Right lobe of liver (tissue), 4 donors: ENCODE results near the gene NOBOX.

Experiments used
- CTCF ChIP-seq, 4 donors: fragments of 200-600 bp in 3 of 4; fragments of 450-650 bp in 1 of 4; IDR thresholded peaks; one replicate each; pipeline versions ENCODE4 v1.5.1 to v1.8.0; 2016 to 2022; ENCODE audit warnings: antibody characterized with exemption in 4 of 4, mild to moderate bottlenecking in 2 of 4
- POLR2A ChIP-seq: fragments of 450-650 bp; IDR thresholded peaks from one replicate; pipeline ENCODE4 v1.6.1; 2017; ENCODE audit warnings: antibody characterized with exemption, mild to moderate bottlenecking
- donor health status: DM: no; HTN: no; CAD: no.
- donor health status: DM: no; HTN: no; CAD: no.
- donor health status: DM: no; HTN: yes; CAD: no.

GRCh38 chr7:144390481-144390880 is 13.0 kb downstream of the NOBOX start:
- no peak for TF ChIP-seq CTCF (IDR thresholded peaks at IDR 0.05)
- no peak for TF ChIP-seq POLR2A
